Fibroblast of skin of left quadriceps (primary cell): ENCODE data around the gene LHX2.

ENCODE experiments used
- DNase-seq, 2 experiments: peaks; one replicate each; pipeline ENCODE4 v3.0.0-alpha.2; 2013; ENCODE audit warnings: low read depth in 2 of 2

LHX2 gene

GRCh38 chr9:124054582-124055227, 43.1 kb downstream of the LHX2 start:
- peak; percentile 32 to 34 for DNase-seq

GRCh38 chr9:124060844-124061605, 49.5 kb downstream of the LHX2 start:
- DNase-seq: no peak

- DNase-seq: no peak
Observed at GRCh38 chr9:124062172-124062571, 50.6 kb downstream of the LHX2 start.

GRCh38 chr9:124066783-124067577, 55.4 kb downstream of the LHX2 start:
- no peak for DNase-seq

- no peak for DNase-seq
Observed at GRCh38 chr9:124068251-124068650, 56.7 kb downstream of the LHX2 start.

- no peak for DNase-seq
Observed at GRCh38 chr9:124074746-124075145, 63.2 kb downstream of the LHX2 start.

GRCh38 chr9:124075761-124076160, 64.2 kb downstream of the LHX2 start:
- no peak for DNase-seq

- no peak for DNase-seq
Observed at GRCh38 chr9:124077915-124078572, 66.5 kb downstream of the LHX2 start.

GRCh38 chr9:124078641-124079040, 67.1 kb downstream of the LHX2 start:
- DNase-seq: peak; percentile 21 to 25

- DNase-seq: peak; percentile 57 to 58
Observed at GRCh38 chr9:124079176-124079925, 67.8 kb downstream of the LHX2 start.

GRCh38 chr9:124082622-124083021, 71.1 kb downstream of the LHX2 start:
- no peak for DNase-seq
